KMS-11 (cell line): ENCODE measurements around the gene TMEM40.

Experiments
- H2AFZ ChIP-seq: fragments of 200-600 bp; sonication (generic); 2 replicates; pipeline ENCODE4 v1.6.1; 2016; ENCODE audit warnings: antibody characterized with exemption, mixed run types, low read depth
- H3K27ac ChIP-seq: fragments of 200-600 bp; sonication (generic); 2 replicates; pipeline ENCODE4 v1.6.1; 2016; ENCODE audit warnings: mild to moderate bottlenecking, mixed run types
- H3K27me3 ChIP-seq: fragments of 200-600 bp; sonication (generic); 2 replicates; pipeline ENCODE4 v1.6.1; 2017; ENCODE audit warnings: mild to moderate bottlenecking, low read depth, mixed run types, moderate library complexity; ENCODE audit not compliant: insufficient read depth
- H3K36me3 ChIP-seq: fragments of 200-600 bp; sonication (generic); 2 replicates; pipeline ENCODE4 v1.6.1; 2017; ENCODE audit warnings: mild to moderate bottlenecking, mixed run types; ENCODE audit not compliant: insufficient read depth
- H3K4me1 ChIP-seq: fragments of 200-600 bp; sonication (generic); 2 replicates; pipeline ENCODE4 v1.6.1; 2016; ENCODE audit warnings: mild to moderate bottlenecking, low read depth, mixed run types; ENCODE audit not compliant: poor library complexity, severe bottlenecking
- H3K4me2 ChIP-seq: fragments of 200-600 bp; sonication (generic); 2 replicates; pipeline ENCODE4 v1.7.0; 2016; ENCODE audit warnings: mild to moderate bottlenecking, mixed run types
- H3K4me3 ChIP-seq: fragments of 200-600 bp; sonication (generic); IDR thresholded peaks from 2 replicates; pipeline ENCODE4 v1.6.1; 2017; ENCODE audit warnings: low read depth, low read length, mixed read lengths; ENCODE audit not compliant: insufficient read depth
- H3K79me2 ChIP-seq: fragments of 200-600 bp; sonication (generic); 2 replicates; pipeline ENCODE4 v1.6.1; 2016; ENCODE audit warnings: low read depth, mixed run types; ENCODE audit not compliant: insufficient read depth
- H3K9ac ChIP-seq: fragments of 200-600 bp; sonication (generic); 2 replicates; pipeline ENCODE4 v1.6.1; 2016; ENCODE audit warnings: mild to moderate bottlenecking, mixed run types
- H4K20me1 ChIP-seq: fragments of 200-600 bp; sonication (generic); 2 replicates; pipeline ENCODE4 v1.6.1; 2016; ENCODE audit warnings: mild to moderate bottlenecking, mixed run types; ENCODE audit not compliant: insufficient read depth
- TF ChIP-seq, protein P1 (sequence below): fragments of 200-600 bp; sonication (generic); conservative IDR thresholded peaks from 2 replicates; pipeline ENCODE4 v1.6.1; 2017; ENCODE audit warnings: low read depth, mild to moderate bottlenecking, antibody characterized with exemption, low read length, moderate library complexity, mixed read lengths

Gene TMEM40

DNA sequence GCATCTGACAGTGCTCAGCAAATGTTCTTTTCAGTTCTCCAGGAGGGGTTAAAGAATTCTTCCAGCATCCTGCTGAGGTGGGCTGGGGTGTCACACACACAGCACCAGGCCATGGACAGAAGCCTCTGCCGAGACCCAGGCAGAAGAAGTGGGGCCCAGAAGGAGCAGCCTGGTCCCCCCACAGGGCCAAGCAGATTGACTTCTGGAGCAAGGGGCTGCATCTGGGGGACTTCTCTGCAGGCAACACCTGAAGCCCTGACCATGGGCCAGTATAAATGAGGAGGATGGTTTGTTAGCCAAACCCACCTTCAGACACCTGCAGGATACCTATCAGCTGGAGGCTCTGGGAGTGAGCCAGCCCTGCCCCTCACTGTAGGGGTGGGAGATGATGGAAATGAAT is 16.2 kb upstream of the TMEM40 start:
- TF ChIP-seq, protein P1, sequence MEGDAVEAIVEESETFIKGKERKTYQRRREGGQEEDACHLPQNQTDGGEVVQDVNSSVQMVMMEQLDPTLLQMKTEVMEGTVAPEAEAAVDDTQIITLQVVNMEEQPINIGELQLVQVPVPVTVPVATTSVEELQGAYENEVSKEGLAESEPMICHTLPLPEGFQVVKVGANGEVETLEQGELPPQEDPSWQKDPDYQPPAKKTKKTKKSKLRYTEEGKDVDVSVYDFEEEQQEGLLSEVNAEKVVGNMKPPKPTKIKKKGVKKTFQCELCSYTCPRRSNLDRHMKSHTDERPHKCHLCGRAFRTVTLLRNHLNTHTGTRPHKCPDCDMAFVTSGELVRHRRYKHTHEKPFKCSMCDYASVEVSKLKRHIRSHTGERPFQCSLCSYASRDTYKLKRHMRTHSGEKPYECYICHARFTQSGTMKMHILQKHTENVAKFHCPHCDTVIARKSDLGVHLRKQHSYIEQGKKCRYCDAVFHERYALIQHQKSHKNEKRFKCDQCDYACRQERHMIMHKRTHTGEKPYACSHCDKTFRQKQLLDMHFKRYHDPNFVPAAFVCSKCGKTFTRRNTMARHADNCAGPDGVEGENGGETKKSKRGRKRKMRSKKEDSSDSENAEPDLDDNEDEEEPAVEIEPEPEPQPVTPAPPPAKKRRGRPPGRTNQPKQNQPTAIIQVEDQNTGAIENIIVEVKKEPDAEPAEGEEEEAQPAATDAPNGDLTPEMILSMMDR, result no peak
- Histone ChIP-seq H3K4me3 (no peak overlapping the region), H3K9ac (no peak overlapping the region), H3K4me1 (no peaks in the 10 kb centered on the region), H3K27me3 (no peaks in the 10 kb centered on the region), H3K36me3 (no peaks in the 10 kb centered on the region), H3K79me2 (no peaks in the 10 kb centered on the region), H3K4me2 (no peak overlapping the region), H3K27ac (no peak overlapping the region), H2AFZ (no peak overlapping the region), H4K20me1 (no peaks in the 10 kb centered on the region)

DNA sequence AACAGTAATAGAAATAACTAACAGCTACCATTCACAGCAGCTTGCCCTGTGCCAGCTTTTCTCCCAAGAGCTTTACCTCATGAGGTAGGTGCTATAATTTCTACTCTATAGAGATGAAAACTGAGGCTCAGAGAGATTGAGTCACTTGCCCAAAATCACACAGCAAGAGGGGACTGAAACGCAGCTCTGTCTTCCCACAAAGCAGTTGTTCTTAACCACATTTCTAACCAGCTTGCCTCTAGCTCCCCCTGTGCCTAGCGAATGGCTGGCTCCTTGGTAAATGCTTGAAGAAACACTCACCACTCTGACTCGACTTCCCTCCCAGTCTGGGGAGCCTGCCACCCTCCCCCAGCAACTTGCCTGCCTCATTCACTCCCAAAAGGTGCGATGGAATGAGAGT is 15.6 kb upstream of the TMEM40 start:
- H3K4me2 ChIP-seq, result no peak overlapping the region
- no peak overlapping the region for H3K9ac ChIP-seq
- TF ChIP-seq, protein P1, result no peak
- H3K27me3 ChIP-seq, result no peaks in the 10 kb centered on the region
- H3K4me3 ChIP-seq, result no peak overlapping the region
- no peaks in the 10 kb centered on the region for H4K20me1 ChIP-seq
- no peaks in the 10 kb centered on the region for H3K79me2 ChIP-seq
- no peaks in the 10 kb centered on the region for H3K36me3 ChIP-seq
- H2AFZ ChIP-seq, result no peak overlapping the region
- no peaks in the 10 kb centered on the region for H3K4me1 ChIP-seq
- no peak overlapping the region for H3K27ac ChIP-seq

DNA sequence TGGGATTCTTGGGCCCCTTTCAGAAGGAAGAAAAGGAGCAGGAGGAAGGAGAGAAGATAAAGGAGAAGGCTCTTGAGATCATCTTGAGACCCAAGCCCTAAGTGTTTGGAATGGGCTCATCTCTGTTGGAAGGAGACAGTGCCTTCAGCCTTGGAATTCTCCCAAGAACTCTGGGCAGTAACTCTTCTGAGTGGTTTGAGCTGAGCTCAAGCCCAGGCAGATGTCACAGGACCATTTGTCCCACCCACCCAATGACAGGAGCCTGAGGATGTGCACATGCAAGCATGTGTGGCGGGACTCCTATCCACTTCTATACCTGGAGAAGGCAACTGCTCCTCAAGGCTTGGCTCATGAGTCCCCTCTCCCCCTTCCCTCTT is 14.6 kb upstream of the TMEM40 start:
- Histone ChIP-seq H3K36me3 (no peaks in the 10 kb centered on the region), H4K20me1 (no peaks in the 10 kb centered on the region), H3K27me3 (no peaks in the 10 kb centered on the region), H3K4me1 (no peaks in the 10 kb centered on the region), H3K4me3 (no peak overlapping the region), H2AFZ (no peak overlapping the region), H3K9ac (no peak overlapping the region), H3K4me2 (no peak overlapping the region), H3K27ac (no peak overlapping the region), H3K79me2 (no peaks in the 10 kb centered on the region)
- TF ChIP-seq, protein P1, result no peak

DNA sequence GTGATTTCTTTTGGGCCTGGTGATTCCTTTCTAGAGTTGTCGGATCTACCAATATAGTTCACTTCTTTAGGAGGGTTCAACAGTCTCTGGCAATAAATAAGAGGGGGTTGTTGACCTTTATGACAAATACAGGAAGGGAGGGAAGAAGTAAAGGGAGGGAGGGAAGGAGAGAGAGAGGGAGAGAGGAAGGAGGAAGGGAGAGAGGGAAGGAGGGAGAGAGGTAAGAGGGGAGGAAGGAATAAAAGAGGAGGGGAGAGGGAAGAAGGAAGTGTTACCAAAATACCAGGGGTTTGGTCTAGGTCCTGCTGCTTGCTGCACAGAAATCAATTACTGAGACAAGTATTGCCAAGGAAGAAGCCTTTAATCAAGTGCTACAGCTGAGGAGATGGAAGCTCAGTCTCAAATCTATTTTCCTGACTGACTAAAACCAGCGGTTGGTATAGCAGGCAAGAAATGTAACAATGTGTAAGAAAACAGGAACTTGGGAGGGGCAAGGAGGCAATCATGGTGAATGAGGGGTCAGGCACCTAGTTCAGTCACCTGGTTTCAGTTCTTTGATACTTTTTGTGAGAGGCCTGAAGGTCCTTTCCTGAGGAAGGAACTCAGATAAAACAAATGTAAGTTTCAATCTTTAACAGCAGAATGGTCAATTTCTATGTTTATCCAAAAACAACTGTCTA is 14.1 kb upstream of the TMEM40 start:
- Histone ChIP-seq H3K9ac (no peak overlapping the region), H3K27me3 (no peaks in the 10 kb centered on the region), H3K36me3 (no peaks in the 10 kb centered on the region), H4K20me1 (no peaks in the 10 kb centered on the region), H3K27ac (no peak overlapping the region), H2AFZ (no peak overlapping the region), H3K4me3 (no peak overlapping the region), H3K4me2 (no peak overlapping the region), H3K4me1 (no peaks in the 10 kb centered on the region), H3K79me2 (no peaks in the 10 kb centered on the region)
- TF ChIP-seq, protein P1, result no peak
